ENCODE data around the gene CELF2.

CELF2 gene

DNA sequence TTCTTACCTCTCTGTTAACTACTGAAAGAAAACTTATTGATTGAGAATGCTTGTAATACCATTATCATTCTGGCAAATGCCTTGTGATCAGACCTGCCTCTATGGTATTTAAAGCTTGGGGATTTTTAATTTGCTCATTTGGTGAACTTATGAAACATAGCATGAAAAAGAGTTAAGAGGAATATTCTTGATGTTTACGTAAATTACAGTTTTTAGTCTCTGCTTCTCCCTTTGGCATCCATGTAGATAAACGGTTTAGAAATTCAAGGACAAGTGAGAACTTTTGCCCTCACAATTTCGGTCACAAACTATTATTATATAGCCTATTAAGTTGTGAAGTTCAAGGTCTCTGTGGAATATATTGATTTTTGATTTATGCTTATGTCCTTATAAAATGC, 11.2 kb upstream of the CELF2 start:
- Histone ChIP-seq H3K9me3 (ENCODE audit: control insufficient read depth, insufficient read depth, low read length) (no peaks in the 10 kb centered on the region), H3K4me1 (ENCODE audit: control insufficient read depth, low read length) (no peaks in the 10 kb centered on the region), H3K4me2 (ENCODE audit: low read length) (no peak overlapping the region), H3K27ac (ENCODE audit: low read depth, low read length) (no peak overlapping the region), H3K4me3 (ENCODE audit: low read length) (no peak overlapping the region), H3K36me3 (ENCODE audit: control insufficient read depth, low read length) (no peaks in the 10 kb centered on the region), H3K9me2 (replicated peaks; ENCODE audit: control insufficient read depth, low read length) (no peaks in the 10 kb centered on the region), H3K79me2 (ENCODE audit: control insufficient read depth, low read length) (no peaks in the 10 kb centered on the region), H3F3A (ENCODE audit: control insufficient read depth, insufficient read depth) (no peaks in the 10 kb centered on the region), H3K27me3 (ENCODE audit: control insufficient read depth, low read length) (no peaks in the 10 kb centered on the region), H4K20me1 (ENCODE audit: control insufficient read depth, insufficient read depth, low read depth, low read length) (no peaks in the 10 kb centered on the region)
- TF ChIP-seq EZH2phosphoT487 (IDR thresholded peaks at IDR 0.05; ENCODE audit: borderline replicate concordance, low read length) (no peak), CTCF (IDR thresholded peaks at IDR 0.05; ENCODE audit: low read depth, low read length, poor library complexity, severe bottlenecking) (no peak)

GRCh38 chr10:11007476-11008020, 10.1 kb upstream of the CELF2 start:
- no peak overlapping the region for H3K4me3 ChIP-seq (ENCODE audit: low read length)
- no peaks in the 10 kb centered on the region for H3K27me3 ChIP-seq (ENCODE audit: control insufficient read depth, low read length)
- TF ChIP-seq EZH2phosphoT487 (IDR thresholded peaks at IDR 0.05; ENCODE audit: borderline replicate concordance, low read length) (no peak), CTCF (IDR thresholded peaks at IDR 0.05; ENCODE audit: low read depth, low read length, poor library complexity, severe bottlenecking) (no peak)
- no peaks in the 10 kb centered on the region for H4K20me1 ChIP-seq (ENCODE audit: control insufficient read depth, insufficient read depth, low read depth, low read length)
- no peaks in the 10 kb centered on the region for H3K9me3 ChIP-seq (ENCODE audit: control insufficient read depth, insufficient read depth, low read length)
- H3K4me1 ChIP-seq (ENCODE audit: control insufficient read depth, low read length), result no peaks in the 10 kb centered on the region
- no peak overlapping the region for H3K4me2 ChIP-seq (ENCODE audit: low read length)
- no peaks in the 10 kb centered on the region for H3K9me2 ChIP-seq (replicated peaks; ENCODE audit: control insufficient read depth, low read length)
- no peak overlapping the region for H3K27ac ChIP-seq (ENCODE audit: low read depth, low read length)
- no peaks in the 10 kb centered on the region for H3F3A ChIP-seq (ENCODE audit: control insufficient read depth, insufficient read depth)
- H3K79me2 ChIP-seq (ENCODE audit: control insufficient read depth, low read length), result no peaks in the 10 kb centered on the region
- no peaks in the 10 kb centered on the region for H3K36me3 ChIP-seq (ENCODE audit: control insufficient read depth, low read length)

DNA sequence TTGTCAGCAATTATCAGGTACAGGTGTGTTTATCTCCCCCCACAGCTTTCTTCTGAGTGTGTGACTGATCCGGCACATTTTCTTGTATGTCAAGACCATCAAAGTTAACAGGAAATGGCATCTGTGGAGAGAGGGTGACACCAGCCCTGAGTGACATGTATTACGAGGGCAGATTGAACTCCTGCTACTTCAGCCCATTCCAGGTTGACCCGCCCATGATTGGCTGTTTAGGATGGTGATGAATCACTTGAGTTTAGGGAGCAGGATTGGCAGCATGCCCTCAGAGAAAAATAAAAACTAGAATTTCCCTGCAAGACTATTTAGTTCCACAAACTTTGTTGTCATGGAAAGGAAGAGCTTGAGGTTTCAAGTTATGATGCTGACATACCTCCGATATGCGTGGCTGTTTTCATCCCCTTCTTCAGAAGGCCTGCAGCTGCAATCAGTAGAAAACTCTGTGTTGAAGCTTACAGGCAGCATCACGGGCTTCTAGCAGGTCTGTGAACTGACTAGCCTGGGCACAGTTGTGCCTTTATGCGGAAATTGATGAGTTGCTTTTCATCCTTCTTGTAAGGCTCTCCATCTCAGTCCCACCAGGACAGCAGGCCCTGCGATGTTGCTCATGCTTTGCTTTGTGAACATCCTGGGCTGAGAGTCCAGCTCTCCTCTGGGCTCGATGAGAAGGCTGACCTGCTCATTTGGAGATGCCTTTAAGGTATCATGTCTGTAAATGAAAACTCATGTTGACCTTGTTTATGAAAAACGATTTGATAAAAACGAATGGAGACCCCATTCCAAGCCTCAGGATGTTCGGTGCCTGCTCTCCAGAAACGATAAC, 8.0 kb upstream of the CELF2 start:
- H3K4me3 ChIP-seq (ENCODE audit: low read length), result no peak overlapping the region
- H3K79me2 ChIP-seq (ENCODE audit: control insufficient read depth, low read length), result no peaks in the 10 kb centered on the region
- no peaks in the 10 kb centered on the region for H3F3A ChIP-seq (ENCODE audit: control insufficient read depth, insufficient read depth)
- TF ChIP-seq EZH2phosphoT487 (IDR thresholded peaks at IDR 0.05; ENCODE audit: borderline replicate concordance, low read length) (no peak), CTCF (IDR thresholded peaks at IDR 0.05; ENCODE audit: low read depth, low read length, poor library complexity, severe bottlenecking) (no peak)
- H3K9me3 ChIP-seq (ENCODE audit: control insufficient read depth, insufficient read depth, low read length), result no peaks in the 10 kb centered on the region
- H3K36me3 ChIP-seq (ENCODE audit: control insufficient read depth, low read length), result no peaks in the 10 kb centered on the region
- H3K27ac ChIP-seq (ENCODE audit: low read depth, low read length), result no peak overlapping the region
- H3K27me3 ChIP-seq (ENCODE audit: control insufficient read depth, low read length), result 0 out of 2 replicates have a peak, but pooled peaks cover 3% of the 10 kb centered on the region
- no peaks in the 10 kb centered on the region for H3K4me1 ChIP-seq (ENCODE audit: control insufficient read depth, low read length)
- no peaks in the 10 kb centered on the region for H4K20me1 ChIP-seq (ENCODE audit: control insufficient read depth, insufficient read depth, low read depth, low read length)
- no peak overlapping the region for H3K4me2 ChIP-seq (ENCODE audit: low read length)
- no peaks in the 10 kb centered on the region for H3K9me2 ChIP-seq (replicated peaks; ENCODE audit: control insufficient read depth, low read length)

Measured in DOHH2 (cell line).